HG02884 (cell line): Measurements from ENCODE around the gene ABLIM1.
A peak's percentile ranks its signal among the peaks of the same experiment; 100 is the strongest.

ENCODE experiments used
- ATAC-seq: cut with Tn5 transposase; IDR thresholded peaks from one replicate; pipeline ENCODE4 v1.9.1; 2021; ENCODE audit warnings: mild to moderate bottlenecking, moderate library complexity; ENCODE audit not compliant: unreplicated experiment

Gene ABLIM1

GRCh38 chr10:114498413-114499111, 159.5 kb downstream of the ABLIM1 start:
- ATAC-seq, result peak; percentile 40

DNA sequence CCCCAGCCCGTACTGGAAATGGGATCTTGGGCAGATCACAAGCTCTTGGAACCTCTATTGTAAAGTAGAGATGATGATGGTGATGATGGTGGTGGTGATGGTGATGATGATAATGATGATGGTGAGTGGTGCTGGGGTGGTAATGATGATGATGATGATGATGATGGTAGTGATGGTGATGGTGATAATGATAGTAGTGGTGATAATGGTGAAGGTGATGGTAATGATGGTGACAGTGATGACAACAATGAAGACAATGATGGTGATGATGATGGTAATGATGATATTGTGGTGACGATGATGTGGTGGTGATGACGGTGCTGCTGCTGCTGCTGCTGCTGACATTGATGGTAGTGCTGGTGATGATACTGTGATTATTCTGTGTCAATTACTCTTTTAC, 162.8 kb downstream of the ABLIM1 start:
- ATAC-seq, result no peak

- ATAC-seq, result peak; percentile 36
Observed at GRCh38 chr10:114492351-114493037, 165.6 kb downstream of the ABLIM1 start.

DNA sequence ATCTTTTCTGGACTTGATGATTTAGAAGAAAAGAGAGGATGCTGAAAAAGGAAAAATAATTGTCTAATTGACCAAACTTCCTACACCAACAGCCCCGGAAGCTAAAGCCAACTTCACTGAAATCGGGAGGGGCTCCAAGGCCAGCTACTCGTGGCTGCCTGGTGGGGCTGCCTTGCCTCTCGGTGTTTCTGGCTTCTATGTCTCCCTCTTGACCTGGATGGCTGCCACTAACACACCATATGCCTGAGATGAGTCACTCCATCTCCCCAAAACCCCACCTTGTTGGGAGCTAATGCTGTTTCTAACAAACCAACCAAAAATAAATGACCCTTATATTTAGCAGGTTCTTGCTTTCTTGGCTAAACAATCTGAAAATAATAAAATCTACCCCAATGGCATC, 166.1 kb downstream of the ABLIM1 start:
- ATAC-seq, result no peak

DNA sequence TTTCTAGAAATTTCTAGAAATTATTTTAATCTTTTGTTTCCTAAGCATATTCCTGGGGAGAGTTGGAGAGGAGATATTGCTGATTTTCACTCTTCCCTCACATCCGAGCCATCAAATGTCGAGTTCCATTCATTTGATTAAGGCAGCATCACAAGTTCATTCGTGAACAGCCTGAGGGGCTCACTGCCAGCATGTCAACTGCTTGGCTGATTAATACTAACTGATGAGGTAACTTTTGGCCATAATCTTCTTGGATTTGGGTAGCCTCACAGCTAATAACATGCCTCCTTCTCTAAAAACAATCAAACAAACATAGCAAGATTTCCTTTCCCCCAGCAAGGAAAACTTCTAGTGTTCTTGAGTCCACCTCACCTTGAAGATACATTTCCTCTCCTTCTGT, 166.7 kb downstream of the ABLIM1 start:
- no peak for ATAC-seq

DNA sequence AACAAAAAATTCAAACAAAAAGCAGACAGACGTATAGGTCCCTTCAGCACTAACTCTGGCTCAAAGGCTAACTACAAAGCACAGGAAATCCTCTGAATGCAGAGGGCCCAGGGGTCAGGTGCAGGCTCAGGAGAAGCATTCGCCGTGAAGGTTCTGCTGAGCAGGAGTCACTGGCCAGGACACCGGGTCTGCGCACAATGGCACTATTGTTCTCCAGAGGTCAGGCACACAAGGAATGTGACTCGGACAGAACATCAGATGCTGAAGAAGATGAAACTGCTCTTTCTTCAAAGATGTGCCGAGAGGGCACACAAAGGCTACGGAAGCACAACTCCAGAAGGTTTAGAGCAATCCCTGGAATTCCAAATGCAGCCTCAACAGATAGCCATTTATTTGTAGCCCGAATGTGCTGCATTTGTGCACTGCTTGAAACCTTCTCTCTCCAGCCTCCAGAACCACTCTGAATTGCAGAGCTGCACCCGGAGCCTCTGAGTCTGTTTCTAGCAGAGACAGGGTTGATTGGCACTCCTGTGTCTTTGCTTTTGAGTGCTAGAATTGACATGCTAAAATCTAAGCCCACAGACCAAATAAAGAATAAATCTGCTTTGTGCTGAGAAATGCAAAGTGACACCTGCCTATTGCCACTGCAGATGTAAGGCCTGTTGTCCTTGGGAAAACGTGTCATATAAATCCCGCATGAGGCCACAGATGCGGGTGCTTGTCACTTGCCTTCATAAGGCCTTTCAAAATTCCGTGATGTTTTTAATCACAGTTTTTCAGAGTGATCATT, 168.4 kb downstream of the ABLIM1 start:
- ATAC-seq, result no peak

- no peak for ATAC-seq
Observed at GRCh38 chr10:114487815-114488536, 170.1 kb downstream of the ABLIM1 start.

- no peak for ATAC-seq
Observed at GRCh38 chr10:114486938-114487814, 170.9 kb downstream of the ABLIM1 start.

GRCh38 chr10:114485696-114486400, 172.2 kb downstream of the ABLIM1 start:
- no peak for ATAC-seq

GRCh38 chr10:114483575-114483974, 174.5 kb downstream of the ABLIM1 start:
- ATAC-seq, result no peak

- ATAC-seq, result no peak
Observed at GRCh38 chr10:114482480-114483304, 175.4 kb downstream of the ABLIM1 start.

- ATAC-seq, result no peak
Observed at GRCh38 chr10:114481055-114481454, 177.0 kb downstream of the ABLIM1 start.

GRCh38 chr10:114479836-114480235, 178.2 kb downstream of the ABLIM1 start:
- ATAC-seq, result no peak

DNA sequence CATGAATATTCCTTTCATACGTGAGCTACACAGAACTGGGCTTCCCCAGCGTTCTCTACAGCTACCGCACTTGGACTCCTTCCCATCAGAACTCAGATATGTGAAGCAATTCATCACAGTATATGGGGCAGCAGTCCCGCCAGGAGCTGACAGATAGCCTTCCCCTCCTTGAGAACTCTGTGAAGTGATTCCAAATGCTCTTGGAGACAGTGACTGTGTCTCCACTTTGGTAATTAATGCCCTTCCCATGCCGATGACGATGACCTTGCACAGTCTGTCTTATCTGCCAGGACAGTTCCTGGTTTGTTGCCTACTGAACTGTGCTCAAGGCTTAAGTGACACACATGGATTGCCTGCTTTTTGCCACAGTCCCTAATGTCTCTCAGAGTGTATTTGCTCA, 178.8 kb downstream of the ABLIM1 start:
- ATAC-seq, result no peak

- ATAC-seq, result no peak
Observed at GRCh38 chr10:114478281-114478680, 179.8 kb downstream of the ABLIM1 start.

- no peak for ATAC-seq
Observed at GRCh38 chr10:114477285-114477684, 180.8 kb downstream of the ABLIM1 start.

GRCh38 chr10:114474989-114475388, 183.1 kb downstream of the ABLIM1 start:
- ATAC-seq, result no peak

DNA sequence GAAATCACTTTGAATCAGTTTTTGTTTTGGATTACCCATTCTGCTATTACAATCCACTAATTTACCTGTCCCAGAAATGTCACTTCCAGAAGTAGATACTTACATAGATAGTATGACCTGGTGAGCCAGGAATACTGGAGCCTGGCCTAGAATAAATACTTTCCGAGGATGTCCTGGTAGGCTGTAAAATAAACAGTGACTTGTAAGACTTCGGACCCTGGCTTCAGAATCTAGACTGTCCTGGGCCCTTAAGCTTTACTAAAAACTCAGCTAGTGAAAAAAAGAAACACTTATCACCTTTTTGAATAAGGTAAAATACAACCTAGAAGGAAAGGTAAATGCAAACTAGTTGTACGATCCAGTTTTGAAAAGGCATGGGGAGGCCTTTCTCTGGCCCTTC, 184.3 kb downstream of the ABLIM1 start:
- ATAC-seq, result no peak

DNA sequence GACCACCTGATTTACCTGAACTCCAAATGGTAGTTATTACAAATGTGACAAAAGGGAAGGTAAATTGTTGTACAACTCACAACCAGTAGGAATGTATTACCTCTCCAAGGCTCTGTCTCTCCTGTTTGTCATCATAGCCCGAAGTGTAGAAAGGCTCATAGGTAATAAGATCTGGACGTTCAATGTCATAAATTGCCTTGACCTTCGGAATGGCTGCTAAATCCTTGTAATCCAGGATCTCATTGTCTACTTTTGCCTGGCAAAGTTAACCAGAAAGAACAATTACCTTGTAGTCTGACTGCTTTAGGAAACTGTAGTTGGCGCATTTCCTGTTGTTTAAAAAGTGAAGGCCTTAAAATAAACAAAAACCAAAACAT, 185.2 kb downstream of the ABLIM1 start:
- no peak for ATAC-seq
